HG03457 (cell line): Measurements from ENCODE around the gene RAD18.

ENCODE experiments used
- ATAC-seq: cut with Tn5 transposase; IDR thresholded peaks from one replicate; pipeline ENCODE4 v1.9.1; 2021; ENCODE audit warnings: moderate number of reproducible peaks; ENCODE audit not compliant: unreplicated experiment

RAD18 gene

DNA sequence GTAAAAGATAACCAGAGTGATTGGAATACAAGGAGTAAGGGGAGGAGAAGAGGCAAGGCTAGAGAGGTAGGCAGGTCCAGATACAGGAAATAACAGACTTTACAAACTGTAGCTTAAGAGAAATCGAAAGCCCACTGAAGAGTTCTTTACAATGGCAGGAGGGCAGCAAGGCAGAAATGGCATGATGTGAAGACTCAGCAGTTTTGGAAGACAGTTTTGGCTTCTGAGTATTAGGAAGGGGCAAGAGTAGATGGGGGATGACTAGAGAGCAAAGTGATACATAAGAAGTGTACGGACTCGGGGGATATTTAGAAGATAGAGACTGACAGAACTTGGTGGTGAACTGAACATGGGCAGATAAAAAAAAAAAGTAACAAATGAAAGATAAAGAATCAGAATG is 54.1 kb downstream of the RAD18 start:
- ATAC-seq = no peak

- no peak for ATAC-seq
Observed at GRCh38 chr3:8903191-8903590, 60.1 kb downstream of the RAD18 start.

DNA sequence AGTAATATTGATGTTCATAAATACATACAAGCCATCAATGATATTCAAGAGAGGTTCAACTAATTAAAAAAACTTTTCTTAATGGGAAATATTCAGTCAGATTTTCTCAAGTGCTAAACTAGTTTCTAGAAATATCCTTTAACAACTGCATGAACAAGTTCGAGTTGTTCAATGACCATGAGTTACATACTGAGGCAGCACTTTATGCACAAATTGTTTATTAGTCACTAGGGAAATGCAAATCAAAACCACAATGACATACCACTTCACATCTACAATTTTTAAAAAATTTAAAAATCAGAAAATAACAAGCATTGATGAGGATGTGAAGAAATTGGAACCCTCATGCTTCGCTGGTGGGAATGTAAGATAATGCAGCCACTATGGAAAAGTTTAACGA is 62.4 kb downstream of the RAD18 start:
- no peak for ATAC-seq

GRCh38 chr3:8899876-8900460 is 63.3 kb downstream of the RAD18 start:
- ATAC-seq = no peak

DNA sequence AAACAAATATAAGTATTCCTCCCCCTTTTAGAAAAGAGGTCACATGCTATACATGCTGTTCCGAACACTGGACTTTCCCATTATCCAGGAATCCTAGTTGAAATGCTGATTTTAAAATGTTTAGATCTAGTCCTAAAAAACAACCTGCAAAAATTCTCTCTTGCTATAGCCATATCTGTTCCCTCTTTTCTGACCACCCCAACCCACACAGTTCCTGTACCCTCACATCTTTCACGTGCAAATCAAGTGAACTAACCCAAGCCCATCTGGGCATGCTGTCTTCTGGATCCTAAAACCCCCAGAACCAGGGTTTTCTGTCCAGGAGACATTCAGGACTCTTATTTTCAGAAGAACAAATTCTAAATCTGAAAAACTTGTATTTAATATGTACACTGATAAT is 67.4 kb downstream of the RAD18 start:
- no peak for ATAC-seq

DNA sequence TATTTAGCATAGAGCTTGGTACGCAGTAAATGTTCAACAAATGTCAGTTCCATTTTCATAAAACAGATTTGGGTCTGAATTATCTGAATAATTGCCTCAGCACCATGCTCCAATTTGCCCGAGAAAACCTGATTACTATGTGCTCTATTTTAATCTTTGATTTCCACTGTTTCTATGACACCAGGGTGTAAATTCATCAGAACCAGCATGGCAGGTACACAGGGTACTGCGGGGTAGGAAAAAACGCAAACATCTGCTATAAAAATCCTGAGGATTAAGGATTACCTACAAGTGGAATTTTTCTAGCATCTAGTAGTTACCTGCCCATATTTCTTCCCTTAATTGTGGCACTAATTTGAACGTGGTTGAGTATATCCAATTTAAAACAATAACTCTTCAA is 70.3 kb downstream of the RAD18 start:
- ATAC-seq = no peak

DNA sequence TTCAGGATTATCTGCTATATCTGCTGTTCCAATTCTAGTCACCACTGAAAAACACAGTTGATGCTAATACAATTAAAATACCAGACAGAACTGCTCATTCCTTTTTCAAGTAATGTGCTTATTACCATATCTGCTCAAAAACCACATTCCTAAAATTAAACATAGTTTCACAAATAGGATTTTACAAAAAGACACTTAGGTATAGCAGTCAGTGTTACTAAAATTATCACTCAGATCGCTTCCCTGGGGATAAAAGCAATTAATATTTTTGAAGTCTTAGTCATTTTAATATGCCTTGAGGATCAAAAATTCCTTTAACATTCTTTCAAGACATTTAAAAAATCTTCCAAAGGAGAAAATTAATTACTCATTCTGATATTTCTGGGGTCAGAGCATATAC is 71.5 kb downstream of the RAD18 start:
- no peak for ATAC-seq

- no peak for ATAC-seq
Observed at GRCh38 chr3:8891303-8891702, 72.0 kb downstream of the RAD18 start.

- no peak for ATAC-seq
Observed at GRCh38 chr3:8888301-8888915, 74.9 kb downstream of the RAD18 start.

GRCh38 chr3:8887435-8888300 is 75.6 kb downstream of the RAD18 start:
- ATAC-seq = no peak

- no peak for ATAC-seq
Observed at GRCh38 chr3:8886546-8886945, 76.7 kb downstream of the RAD18 start.

- ATAC-seq = no peak
Observed at GRCh38 chr3:8885536-8886316, 77.5 kb downstream of the RAD18 start.

- ATAC-seq = no peak
Observed at GRCh38 chr3:8884630-8885290, 78.5 kb downstream of the RAD18 start.

DNA sequence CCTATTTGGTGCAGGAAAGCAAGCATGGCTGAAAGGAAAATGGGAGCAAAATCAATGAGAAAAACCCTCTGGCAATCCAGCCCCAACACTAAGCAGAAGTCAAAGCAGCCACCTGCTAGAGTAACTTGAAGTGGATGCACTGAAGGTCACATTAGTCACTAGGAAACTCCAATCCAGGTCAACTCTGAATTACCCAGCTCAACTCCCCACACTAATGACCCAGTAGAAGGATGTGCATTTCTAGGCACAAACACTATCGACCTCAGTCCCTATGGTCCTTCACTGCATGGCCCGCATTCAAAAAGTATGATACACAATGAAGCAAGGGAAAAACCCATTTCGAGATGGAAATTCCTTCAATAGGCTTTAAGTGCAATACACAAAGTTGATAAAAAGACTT is 80.6 kb downstream of the RAD18 start:
- ATAC-seq = no peak

- no peak for ATAC-seq
Observed at GRCh38 chr3:8882171-8882593, 81.1 kb downstream of the RAD18 start.

DNA sequence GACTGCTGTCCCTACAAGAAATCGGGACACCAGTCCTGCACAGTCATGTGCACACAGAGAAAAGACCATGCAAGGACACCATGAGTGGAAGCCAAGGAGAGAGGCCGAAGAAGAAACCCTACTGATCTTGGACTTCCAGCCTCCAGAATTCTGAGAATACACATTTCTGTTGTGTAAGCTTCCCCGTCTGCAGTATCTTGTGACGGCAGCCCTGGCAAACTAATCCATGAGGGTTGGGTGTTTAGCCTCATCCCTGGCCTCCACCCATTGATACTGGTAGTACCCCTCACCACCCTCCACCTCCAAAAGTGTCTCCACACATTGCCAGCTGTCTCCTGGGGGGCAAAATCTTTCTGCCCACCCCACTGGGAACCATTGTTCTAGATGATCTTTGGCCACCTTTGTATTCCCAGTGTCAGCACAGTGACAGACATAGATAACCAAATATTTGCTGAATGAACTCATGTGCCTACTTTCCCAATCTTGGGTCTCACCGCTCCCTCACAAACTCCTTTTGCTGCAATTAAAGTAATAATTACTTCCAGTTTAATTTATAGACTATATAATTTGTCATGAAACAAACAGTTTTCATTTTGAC is 83.8 kb downstream of the RAD18 start:
- no peak for ATAC-seq

DNA sequence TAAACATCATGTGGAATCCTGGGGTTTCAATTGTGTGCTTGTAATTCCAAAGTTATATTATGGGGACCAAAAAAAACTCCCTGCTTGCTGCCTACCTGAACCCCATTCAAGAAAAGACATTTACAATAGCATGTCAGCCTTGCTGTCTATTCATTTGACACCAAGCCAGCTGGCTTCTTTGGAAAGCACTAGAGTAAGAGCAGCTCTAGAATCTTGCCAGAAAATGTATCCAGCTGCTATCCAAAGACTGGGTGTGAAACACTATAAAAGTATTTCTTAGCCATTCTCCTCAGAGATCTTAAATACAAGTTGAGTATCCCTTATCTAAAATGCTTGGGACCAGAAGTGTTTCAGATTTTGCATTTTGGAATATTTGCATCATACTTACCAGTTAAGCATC is 87.4 kb downstream of the RAD18 start:
- no peak for ATAC-seq

DNA sequence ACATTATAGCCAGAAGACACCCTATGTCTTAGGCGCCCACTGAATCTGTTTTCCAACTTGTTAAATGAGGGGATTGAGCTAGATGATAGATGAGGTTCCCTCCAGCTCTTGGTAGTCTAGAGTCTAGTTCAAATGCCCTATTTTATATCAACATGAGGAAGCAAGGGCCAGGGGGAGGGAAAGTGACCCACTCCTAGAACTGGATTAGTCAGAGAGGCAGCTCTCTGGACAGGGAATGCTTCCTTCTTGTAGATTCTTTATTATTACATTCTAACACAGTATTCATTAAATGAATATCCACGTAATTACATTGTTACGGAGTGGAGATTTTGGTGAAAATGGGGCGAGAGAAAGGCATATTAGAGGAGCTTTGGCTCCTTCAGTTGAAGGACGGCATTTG is 89.5 kb downstream of the RAD18 start:
- ATAC-seq = no peak

DNA sequence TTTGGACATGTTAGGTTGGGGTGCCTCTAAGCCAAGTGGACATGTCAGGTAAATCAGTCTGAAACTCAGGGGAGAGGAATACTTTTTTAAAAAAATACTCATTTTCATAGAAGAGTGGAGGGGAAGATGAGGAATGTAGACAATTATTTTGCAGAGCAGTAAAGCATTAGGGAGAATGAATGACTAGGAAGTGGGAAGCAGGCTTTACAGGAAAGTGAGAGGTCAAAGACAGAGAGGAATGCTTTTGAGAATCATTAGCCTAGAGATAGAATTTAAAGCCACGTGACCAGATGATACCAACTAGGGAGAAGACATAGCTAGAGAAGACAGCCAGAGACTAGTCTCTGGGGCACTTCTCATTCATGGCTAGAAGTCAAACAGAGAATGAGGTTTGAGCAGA is 91.0 kb downstream of the RAD18 start:
- ATAC-seq = no peak

- no peak for ATAC-seq
Observed at GRCh38 chr3:8871306-8871705, 92.0 kb downstream of the RAD18 start.

- ATAC-seq = no peak
Observed at GRCh38 chr3:8870134-8870533, 93.1 kb downstream of the RAD18 start.
